Activated CD4-positive, alpha-beta T cell treated with anti-CD3 and anti-CD28 coated beads, Interleukin-2, amount 50 U/mL, for 16 hours (primary cell): ENCODE data around the gene ZNF747.

Experiments
- DNase-seq: peaks from one replicate; pipeline ENCODE4 v3.0.0-alpha.2; 2020

Gene ZNF747

GRCh38 chr16:30510376-30510938, 24.2 kb downstream of the ZNF747 start:
- DNase-seq = no peak

GRCh38 chr16:30509081-30509765, 25.4 kb downstream of the ZNF747 start:
- DNase-seq = no peak

GRCh38 chr16:30503403-30504296, 31.0 kb downstream of the ZNF747 start:
- DNase-seq = no peak

- DNase-seq = no peak
Observed at GRCh38 chr16:30499284-30499683, 35.4 kb downstream of the ZNF747 start.

- DNase-seq = no peak
Observed at GRCh38 chr16:30494709-30495108, 39.9 kb downstream of the ZNF747 start.

GRCh38 chr16:30493941-30494488, 40.6 kb downstream of the ZNF747 start:
- no peak for DNase-seq

- DNase-seq = no peak
Observed at GRCh38 chr16:30491744-30492308, 42.8 kb downstream of the ZNF747 start.

GRCh38 chr16:30491229-30491628, 43.4 kb downstream of the ZNF747 start:
- DNase-seq = no peak

- no peak for DNase-seq
Observed at GRCh38 chr16:30490210-30490609, 44.4 kb downstream of the ZNF747 start.

- no peak for DNase-seq
Observed at GRCh38 chr16:30488764-30489605, 45.7 kb downstream of the ZNF747 start.

GRCh38 chr16:30485818-30486436, 48.7 kb downstream of the ZNF747 start:
- DNase-seq = no peak

- no peak for DNase-seq
Observed at GRCh38 chr16:30484887-30485286, 49.8 kb downstream of the ZNF747 start.

GRCh38 chr16:30482366-30482765, 52.3 kb downstream of the ZNF747 start:
- DNase-seq = no peak

- no peak for DNase-seq
Observed at GRCh38 chr16:30481381-30481780, 53.3 kb downstream of the ZNF747 start.
